HG02943 (cell line): ENCODE data around the gene CLIP3.
"Not testable (repeated sequence)": the region's sequence is repeated elsewhere in the genome, so short reads cannot be mapped to it uniquely, and the experiment has no call there.

Experiments
- ATAC-seq: cut with Tn5 transposase; IDR thresholded peaks from one replicate; pipeline ENCODE4 v1.9.1; 2021; ENCODE audit warnings: mild to moderate bottlenecking, low read depth, moderate library complexity; ENCODE audit not compliant: unreplicated experiment

The CLIP3 gene

GRCh38 chr19:35983177-35983576 lies 49.5 kb downstream of the CLIP3 start:
- no peak for ATAC-seq

- not testable (repeated sequence) for ATAC-seq
Observed at GRCh38 chr19:35980997-35981396, 51.7 kb downstream of the CLIP3 start.

GRCh38 chr19:35978832-35979365 lies 53.8 kb downstream of the CLIP3 start:
- ATAC-seq, result no peak

- ATAC-seq, result no peak
Observed at GRCh38 chr19:35978271-35978670, 54.4 kb downstream of the CLIP3 start.

GRCh38 chr19:35977446-35978222 lies 55.0 kb downstream of the CLIP3 start:
- no peak for ATAC-seq

GRCh38 chr19:35975608-35976214 lies 57.0 kb downstream of the CLIP3 start:
- no peak for ATAC-seq

- no peak for ATAC-seq
Observed at GRCh38 chr19:35973487-35973886, 59.2 kb downstream of the CLIP3 start.

- ATAC-seq, result no peak
Observed at GRCh38 chr19:35966771-35967170, 65.9 kb downstream of the CLIP3 start.
